Activated naive CD8-positive, alpha-beta T cell treated with anti-CD3 and anti-CD28 coated beads, Interleukin-2, amount 10 ng/mL, durations not matched to agents 7 days and 5 days (primary cell): ENCODE measurements around the gene KCNG1. TPM values are rescaled to one million over a fixed set of nuclear protein-coding genes. Genes with fewer than 3 reads are reported as not detected.

Experiments used
- ATAC-seq: fragments of 150-1000 bp; cut with Tn5 transposase; one replicate; pipeline ENCODE4 v1.10.0; 2021; ENCODE audit warnings: low read depth, moderate library complexity
- POLR2A ChIA-PET: fragments of 350-600 bp; sonication (Branson Sonifier 250); formaldehyde crosslinking; loops from one replicate; lab custom pipeline; 2021; ENCODE audit warnings: antibody characterized with exemption; lab: Charles Lee
- DNase-seq: peaks from one replicate; pipeline ENCODE4 v3.0.0; 2021
- H3K27ac Mint-ChIP-seq: one replicate; pipeline ENCODE4 v1.8.0; 2022; ENCODE audit warnings: mild to moderate bottlenecking, mixed read lengths
- H3K27me3 Mint-ChIP-seq: one replicate; pipeline ENCODE4 v1.8.0; 2022; ENCODE audit warnings: mild to moderate bottlenecking, moderate library complexity, mixed read lengths
- H3K36me3 Mint-ChIP-seq: one replicate; pipeline ENCODE4 v1.8.0; 2021; ENCODE audit warnings: mild to moderate bottlenecking, mixed read lengths
- H3K4me1 Mint-ChIP-seq: one replicate; pipeline ENCODE4 v1.8.0; 2021; ENCODE audit warnings: mixed read lengths
- H3K4me3 Mint-ChIP-seq: one replicate; pipeline ENCODE4 v1.8.0; 2022; ENCODE audit warnings: mild to moderate bottlenecking, moderate library complexity, mixed read lengths
- H3K9me3 Mint-ChIP-seq: one replicate; pipeline ENCODE4 v1.8.0; 2021; ENCODE audit warnings: mixed read lengths
- total RNA-seq, 2 experiments: library from RNA; stranded (reverse); gene quantifications; one replicate each; pipeline ENCODE4 v1.2.3, GENCODE V29; 2021

The KCNG1 gene
- total RNA-seq, 2 experiments from 2014 or later: not detected

DNA sequence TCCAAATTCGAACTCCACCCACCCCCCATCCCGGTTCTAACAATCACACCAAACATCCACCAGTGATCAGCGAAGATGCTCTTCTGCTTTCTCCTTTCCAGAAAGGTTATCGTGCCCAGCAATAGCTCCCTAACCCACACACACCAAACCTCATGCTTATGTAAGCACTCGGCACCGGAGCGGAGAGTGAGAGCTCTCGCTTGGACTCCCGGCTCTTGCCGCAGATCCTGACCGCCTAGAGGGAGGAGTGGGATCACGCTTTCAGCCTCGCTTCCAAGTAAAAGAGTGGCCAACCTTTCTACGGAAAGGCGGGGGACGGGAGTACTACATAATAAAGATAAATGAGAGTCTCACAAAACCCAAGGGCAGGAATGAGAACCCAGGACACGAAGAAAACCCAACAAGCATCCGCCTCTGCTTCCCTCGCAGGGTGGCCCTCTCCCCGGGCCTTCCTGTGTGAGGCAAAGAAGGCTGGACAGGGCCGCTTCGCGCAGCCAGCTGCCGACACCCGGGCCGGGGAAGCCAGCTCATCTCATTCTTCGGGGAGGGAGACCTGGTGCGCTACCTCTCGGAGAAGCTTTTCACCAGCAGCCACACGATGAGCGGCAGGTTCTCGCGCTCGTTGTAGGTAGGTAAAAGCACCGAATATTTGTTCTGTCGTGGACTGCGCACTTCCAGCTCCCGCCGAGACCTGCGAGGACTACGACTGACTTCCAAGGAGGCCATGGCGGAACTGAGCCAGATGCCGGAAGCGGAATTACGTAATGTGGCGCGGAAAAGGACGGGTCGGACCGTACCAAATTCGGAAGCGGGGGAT is 64.9 kb downstream of the KCNG1 start, which contains the start of gene DPM1:
TSS of gene DPM1 (minus strand) at position 735 of the 817 bp plus-strand sequence. CDS start at position 726, 9 bp downstream.
- peak; percentile 79 for ATAC-seq

DNA sequence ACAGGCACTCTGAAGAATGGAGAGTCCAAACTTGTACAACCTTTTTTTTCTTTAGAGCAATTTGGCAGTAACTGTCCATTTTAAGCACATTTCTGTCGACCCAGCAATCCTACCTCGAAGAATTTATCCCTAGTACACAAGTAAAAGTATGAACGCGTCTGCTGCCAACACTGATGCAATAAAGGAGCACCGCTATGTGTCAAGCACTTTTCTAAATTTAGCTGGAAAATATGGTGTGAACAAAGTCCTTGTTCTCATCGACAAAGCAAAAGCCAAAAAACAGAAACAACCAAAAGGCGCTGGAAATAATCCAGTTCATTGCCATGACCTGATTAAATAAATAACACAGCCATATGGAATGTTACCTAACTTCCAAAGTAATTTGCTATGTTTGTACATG is 65.6 kb downstream of the KCNG1 start:
- H3K9me3 Mint-ChIP-seq: no peaks in the 10 kb centered on the region
- no peak for DNase-seq
- H3K4me1 Mint-ChIP-seq: peaks cover 33% of the 10 kb centered on the region
- peaks cover 8% of the 10 kb centered on the region for H3K36me3 Mint-ChIP-seq
- peak overlapping the region; percentile 94 for H3K4me3 Mint-ChIP-seq
- POLR2A ChIA-PET: interaction anchor here (1.4 to 3.9 kb wide), 8 partner anchors 10 to 227 kb away, joined by 3 to 106 read pairs (median 7); partner anchors contain the start of genes ADNP, BCAS4 and PARD6B
- ATAC-seq: no peak
- no peaks in the 10 kb centered on the region for H3K27me3 Mint-ChIP-seq
- H3K27ac Mint-ChIP-seq: peak overlapping the region; percentile 93

More for the DNA sequence above, 64.9 kb downstream of the KCNG1 start, which contains the start of gene DPM1:
- Mint-ChIP-seq H3K9me3 (no peaks in the 10 kb centered on the region), H3K27ac (peak within 1 kb of the TSS; percentile 93), H3K4me3 (peak within 1 kb of the TSS; percentile 94), H3K27me3 (no peaks in the 10 kb centered on the region), H3K36me3 (peaks cover 9% of the 10 kb centered on the region), H3K4me1 (peaks cover 34% of the 10 kb centered on the region)
- peak; percentile 86 for DNase-seq
- POLR2A ChIA-PET: interaction anchor here (0.6 to 3.9 kb wide), 20 partner anchors 8 to 771 kb away, joined by 3 to 106 read pairs (median 4); partner anchors contain the start of genes ADNP, BCAS4 and PARD6B

DNA sequence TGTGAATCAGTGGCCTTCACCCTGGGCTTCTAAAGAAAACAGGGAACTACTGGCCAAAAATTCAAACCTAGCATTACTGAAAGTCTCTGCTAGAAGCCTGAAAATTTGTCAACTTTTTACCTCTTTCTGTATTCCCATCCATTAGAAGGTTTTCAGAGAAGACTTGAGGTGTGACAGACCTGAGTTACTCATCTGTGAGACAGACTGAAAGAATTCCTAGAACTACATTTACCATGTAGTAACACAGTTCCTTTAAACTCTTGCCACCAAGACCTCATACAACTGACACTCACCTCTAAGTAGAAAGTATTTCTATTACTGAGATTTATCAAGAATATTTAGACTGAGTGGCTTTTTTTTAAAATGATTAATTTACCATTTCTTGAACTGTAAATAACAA is 69.1 kb downstream of the KCNG1 start:
- no peak for ATAC-seq
- Mint-ChIP-seq H3K9me3 (no peaks in the 10 kb centered on the region), H3K36me3 (peaks cover 7% of the 10 kb centered on the region), H3K4me1 (peaks cover 22% of the 10 kb centered on the region), H3K27ac (no peak overlapping the region), H3K27me3 (no peaks in the 10 kb centered on the region), H3K4me3 (no peak overlapping the region)
- DNase-seq: no peak
- POLR2A ChIA-PET: no interaction called here

Other genes with a start within 250 kb of the KCNG1 start
- gene BCAS4, start 228.0 kb downstream of the KCNG1 start, total RNA-seq: 10 to 100 TPM; 35.0 to 35.2 TPM
- gene ADNP, start 91.7 kb downstream of the KCNG1 start, total RNA-seq: 10 to 100 TPM; 75.1 to 77.6 TPM
- 10 to 100 TPM; 48.1 to 48.9 TPM for gene DPM1, start 64.6 kb downstream of the KCNG1 start, total RNA-seq
- gene MOCS3, start 64.3 kb downstream of the KCNG1 start, total RNA-seq: 1 to 10 TPM; 5.3 to 5.8 TPM